ENCODE results near the gene IL21.
A peak's percentile ranks its signal among the peaks of the same experiment; 100 is the strongest.

Gene IL21

GRCh38 chr4:122633211-122633610 is 12.3 kb upstream of the IL21 start:
- H3K4me3 ChIP-seq (ENCODE audit: low read depth, low read length), result no peak overlapping the region
- DNase-seq (ENCODE audit: low read depth), result no peak
- no peak for TF ChIP-seq CTCF (IDR thresholded peaks at IDR 0.05; ENCODE audit: low read depth, low read length, missing control alignments)

GRCh38 chr4:122632396-122633143 is 11.7 kb upstream of the IL21 start:
- DNase-seq (ENCODE audit: low read depth), result peak; percentile 60
- H3K4me3 ChIP-seq (ENCODE audit: low read depth, low read length), result no peak overlapping the region
- no peak for TF ChIP-seq CTCF (IDR thresholded peaks at IDR 0.05; ENCODE audit: low read depth, low read length, missing control alignments)

- DNase-seq (ENCODE audit: low read depth), result no peak
- no peak for TF ChIP-seq CTCF (IDR thresholded peaks at IDR 0.05; ENCODE audit: low read depth, low read length, missing control alignments)
- no peak overlapping the region for H3K4me3 ChIP-seq (ENCODE audit: low read depth, low read length)
Measured at GRCh38 chr4:122625156-122625555, 4.3 kb upstream of the IL21 start.

- H3K4me3 ChIP-seq (ENCODE audit: low read depth, low read length), result no peak overlapping the region
- no peak for TF ChIP-seq CTCF (IDR thresholded peaks at IDR 0.05; ENCODE audit: low read depth, low read length, missing control alignments)
- DNase-seq (ENCODE audit: low read depth), result no peak
Measured at GRCh38 chr4:122624205-122624604, 3.3 kb upstream of the IL21 start.

GRCh38 chr4:122623637-122624166 is 2.8 kb upstream of the IL21 start:
- TF ChIP-seq CTCF (IDR thresholded peaks at IDR 0.05; ENCODE audit: low read depth, low read length, missing control alignments), result no peak
- DNase-seq (ENCODE audit: low read depth), result no peak

GRCh38 chr4:122622400-122622799 is 1.5 kb upstream of the IL21 start:
- no peak for DNase-seq (ENCODE audit: low read depth)
- H3K4me3 ChIP-seq (ENCODE audit: low read depth, low read length), result no peak overlapping the region
- TF ChIP-seq CTCF (IDR thresholded peaks at IDR 0.05; ENCODE audit: low read depth, low read length, missing control alignments), result no peak

More at GRCh38 chr4:122623637-122624166, 2.8 kb upstream of the IL21 start:
- no peak overlapping the region for H3K4me3 ChIP-seq (ENCODE audit: low read depth, low read length)

- no peak for TF ChIP-seq CTCF (IDR thresholded peaks at IDR 0.05; ENCODE audit: low read depth, low read length, missing control alignments)
- DNase-seq (ENCODE audit: low read depth), result no peak
- H3K4me3 ChIP-seq (ENCODE audit: low read depth, low read length), result no peak overlapping the region
Measured at GRCh38 chr4:122619611-122620010, 1.3 kb downstream of the IL21 start.
